Activated CD4-positive, alpha-beta T cell treated with anti-CD3 and anti-CD28 coated beads, Interleukin-2, amount 50 U/mL, for 48 hours (primary cell): ENCODE results near the gene TNFRSF4.

Source experiments
- DNase-seq, 2 experiments: peaks; one replicate each; pipeline ENCODE4 v3.0.0-alpha.2; 2020

The TNFRSF4 gene

DNA sequence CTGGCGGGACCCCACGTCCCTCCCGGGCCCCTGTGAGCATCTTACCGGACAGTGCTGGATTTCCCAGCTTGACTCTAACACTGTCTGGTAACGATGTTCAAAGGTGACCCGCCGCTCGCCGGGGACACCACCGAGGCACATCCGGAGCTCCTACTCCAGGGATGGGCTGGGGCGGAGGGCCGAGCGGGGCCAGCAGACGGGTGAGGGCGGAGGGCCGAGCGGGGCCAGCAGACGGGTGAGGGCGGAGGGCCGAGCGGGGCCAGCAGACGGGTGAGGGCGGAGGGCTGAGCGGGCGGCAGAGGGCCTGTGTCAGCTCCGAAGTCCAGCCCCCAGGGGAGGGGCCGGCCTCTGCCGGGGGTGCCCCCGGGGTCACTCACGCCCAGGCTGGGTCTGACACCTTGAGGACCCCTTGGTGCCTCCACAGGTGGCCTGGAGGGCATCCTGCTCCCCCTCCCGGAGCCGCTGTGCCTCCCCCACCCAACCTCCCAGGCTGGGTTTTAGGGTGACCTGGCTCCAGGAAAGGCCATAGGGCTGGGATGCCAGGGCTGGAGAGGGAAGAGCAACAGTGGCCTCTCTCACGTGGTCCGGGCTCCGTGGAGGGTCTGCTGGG lies 46.0 kb downstream of the TNFRSF4 start:
- DNase-seq, result no peak

DNA sequence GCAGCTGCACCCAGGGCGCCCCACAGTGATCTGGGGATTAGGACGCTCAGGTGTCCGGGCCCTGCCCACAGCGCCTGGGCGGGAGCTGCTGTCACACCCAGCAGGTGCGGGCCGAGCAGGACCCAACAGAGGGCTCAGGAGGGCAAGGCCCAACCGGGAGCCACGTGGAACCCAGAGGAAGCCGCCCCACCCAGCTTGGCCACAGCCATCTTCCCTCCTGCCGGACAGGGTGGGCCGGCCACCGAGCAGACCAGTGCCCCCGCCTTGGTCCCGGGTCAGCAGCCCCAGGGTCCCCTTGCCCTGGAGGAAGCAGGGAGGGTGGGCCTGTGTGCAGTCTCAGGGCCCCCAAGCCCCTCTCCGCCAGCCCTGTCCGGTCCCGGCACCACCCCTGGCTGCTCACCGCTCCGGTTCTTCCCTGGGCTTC lies 46.5 kb downstream of the TNFRSF4 start:
- no peak for DNase-seq

DNA sequence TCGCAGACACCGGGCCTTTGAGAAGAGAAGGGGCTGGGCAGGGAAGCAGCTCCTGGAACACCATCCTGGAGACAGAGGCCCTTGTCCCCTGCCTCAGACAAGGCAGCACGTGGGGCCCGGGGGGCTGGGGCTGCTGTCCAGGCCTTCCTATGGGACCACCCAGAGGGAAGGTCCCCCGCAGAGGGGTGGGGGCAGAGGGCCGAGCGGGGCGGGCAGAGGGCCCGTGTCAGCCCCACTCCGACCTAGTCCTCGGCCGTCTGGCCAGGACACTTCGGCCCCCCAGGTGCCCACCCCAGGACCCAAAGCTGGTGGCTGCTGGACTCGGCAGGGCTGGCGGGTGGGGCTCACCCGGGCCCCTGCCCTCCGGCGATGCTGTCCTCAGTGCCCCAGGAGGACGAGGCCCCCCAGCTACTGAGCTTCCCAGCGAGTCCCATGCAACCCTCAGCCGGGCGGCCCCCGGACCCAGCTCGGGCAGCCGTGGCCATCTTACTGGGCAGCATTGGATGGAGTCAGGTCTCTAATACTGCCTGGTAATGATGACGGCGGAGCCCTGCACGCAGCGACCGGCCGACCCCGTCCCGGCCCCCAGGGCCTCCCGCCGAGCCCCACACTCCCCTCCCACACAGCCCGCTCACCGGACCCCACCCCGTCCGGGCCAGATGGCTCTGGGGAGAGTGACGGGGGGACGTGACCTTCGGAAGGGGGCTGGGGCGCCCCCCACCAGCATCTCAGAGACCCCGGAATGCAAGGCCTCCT lies 47.1 kb downstream of the TNFRSF4 start:
- DNase-seq, result no peak

DNA sequence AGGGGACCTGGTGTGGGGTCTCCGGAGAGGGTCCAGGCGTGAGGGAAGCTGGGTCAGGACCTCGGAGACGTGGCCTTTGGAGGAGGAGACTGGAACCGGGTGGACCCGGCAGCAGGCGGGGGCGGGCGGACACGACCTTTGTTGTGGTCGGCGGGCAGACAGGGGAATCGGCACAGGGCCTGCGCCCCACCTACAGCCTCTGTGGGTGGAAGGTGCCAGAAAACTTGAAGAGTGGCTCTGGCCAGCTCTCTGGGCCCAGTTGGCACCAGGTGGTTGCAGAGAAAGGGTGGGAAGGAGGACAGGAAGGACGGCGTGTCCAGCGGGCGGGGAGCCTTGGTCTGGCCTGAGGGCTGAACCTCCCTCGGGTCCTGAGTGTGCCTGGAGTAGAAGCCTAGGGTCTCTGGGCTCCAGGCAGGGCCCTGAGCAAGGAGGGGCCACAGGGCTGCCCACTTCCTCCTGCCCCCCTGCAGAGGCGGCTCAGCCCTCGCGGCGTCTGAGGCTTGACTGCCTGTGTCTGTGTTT lies 48.0 kb downstream of the TNFRSF4 start:
- no peak for DNase-seq

DNA sequence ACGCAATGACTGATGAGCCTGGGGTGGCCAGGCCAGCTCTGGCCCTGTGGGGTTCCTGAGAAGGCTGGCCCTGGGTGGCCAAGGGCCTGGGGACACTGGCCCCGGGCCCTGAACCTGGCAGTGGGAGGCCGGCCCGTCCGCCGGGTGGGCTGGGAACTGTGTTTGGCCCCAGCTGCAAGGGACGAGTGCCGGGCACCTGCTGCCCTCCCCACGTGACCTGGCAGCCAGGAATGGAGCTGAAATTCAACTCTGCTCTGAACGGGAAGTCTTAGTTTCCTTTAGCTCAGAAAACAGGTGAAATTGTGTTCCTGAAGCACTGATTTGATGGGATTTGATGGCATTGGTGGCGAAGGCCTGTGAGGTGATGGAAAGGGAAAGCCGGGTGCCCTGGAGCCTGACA lies 48.5 kb downstream of the TNFRSF4 start:
- DNase-seq, result no peak

DNA sequence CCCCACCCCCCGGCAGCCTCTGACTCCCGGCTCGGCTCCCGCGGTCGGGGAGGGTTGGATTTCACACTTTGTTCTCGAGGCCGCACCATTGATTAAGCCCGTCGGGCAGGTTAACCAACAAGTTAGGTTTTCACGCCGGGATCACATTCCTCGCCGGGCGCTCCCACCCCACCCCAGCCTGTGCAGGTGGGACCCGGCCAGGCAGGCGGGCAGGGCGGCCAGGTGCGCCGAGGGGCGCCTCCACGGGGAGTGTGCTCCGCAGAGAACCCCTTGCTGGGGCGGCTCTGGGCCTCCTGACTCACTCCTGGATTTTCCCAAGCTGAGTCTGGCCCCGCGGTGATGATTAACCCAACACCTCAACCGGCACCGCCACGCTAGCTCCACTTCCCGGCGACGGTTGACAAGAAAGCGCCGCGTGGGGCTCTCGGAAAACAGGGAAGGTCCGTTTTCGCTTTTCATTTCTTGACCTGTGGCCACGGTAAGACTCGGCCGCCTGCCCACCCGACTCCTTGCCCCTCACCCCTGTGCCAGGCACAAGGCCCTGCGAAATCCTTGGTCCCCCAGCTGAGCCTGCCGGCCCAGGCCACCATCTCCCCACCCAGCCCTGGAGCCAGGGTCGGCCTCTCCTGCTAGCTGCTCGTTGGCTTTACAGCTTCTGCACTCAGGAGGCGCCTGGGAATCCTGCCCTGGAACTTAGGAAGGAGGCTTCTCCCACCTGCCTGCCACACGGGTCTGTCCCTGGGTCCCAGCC lies 49.1 kb downstream of the TNFRSF4 start:
- DNase-seq, result no peak

DNA sequence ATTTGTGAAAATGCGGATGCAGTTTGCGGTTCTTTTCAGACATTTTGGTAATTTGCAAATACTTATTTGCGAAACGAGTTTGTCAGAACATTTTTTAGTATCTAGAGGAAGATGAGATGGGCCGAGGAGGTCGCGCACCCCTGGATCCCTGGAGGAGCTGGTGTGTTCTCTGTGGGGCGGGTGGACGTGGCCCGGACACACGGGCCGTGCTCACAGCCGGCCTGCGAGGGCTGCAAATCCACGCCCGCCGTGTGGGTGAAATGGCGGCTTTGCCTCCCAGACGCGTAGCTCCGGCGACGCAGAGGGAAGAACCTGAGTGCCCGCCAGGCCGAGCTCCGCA lies 49.6 kb downstream of the TNFRSF4 start:
- no peak for DNase-seq

DNA sequence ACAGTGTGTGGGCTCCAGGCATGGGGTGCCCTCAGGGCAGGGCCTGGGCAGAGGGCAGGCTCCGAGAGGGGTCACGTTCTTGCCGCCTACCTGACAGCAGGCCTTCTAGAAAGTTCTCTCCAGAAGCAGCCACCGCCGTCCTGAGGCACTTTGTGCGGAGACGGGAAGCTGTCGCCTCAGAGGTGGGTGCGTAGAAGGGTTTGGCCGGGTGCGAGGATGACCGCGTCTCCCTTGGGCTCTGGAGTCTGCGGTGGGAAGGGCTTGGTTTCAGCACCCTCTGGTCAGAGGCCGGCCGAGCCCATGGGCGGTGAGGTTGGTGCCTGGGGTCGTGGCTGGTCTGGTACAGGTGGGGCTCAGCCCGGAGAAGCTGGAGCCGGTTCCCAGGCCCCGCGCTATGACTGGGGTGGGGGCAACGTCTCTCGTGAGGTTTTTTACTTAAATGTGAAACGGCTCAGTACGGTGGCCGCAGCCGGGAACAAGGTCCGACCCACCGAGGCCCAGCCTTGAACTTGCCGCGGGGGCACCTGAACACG lies 50.3 kb downstream of the TNFRSF4 start:
- DNase-seq, result no peak

DNA sequence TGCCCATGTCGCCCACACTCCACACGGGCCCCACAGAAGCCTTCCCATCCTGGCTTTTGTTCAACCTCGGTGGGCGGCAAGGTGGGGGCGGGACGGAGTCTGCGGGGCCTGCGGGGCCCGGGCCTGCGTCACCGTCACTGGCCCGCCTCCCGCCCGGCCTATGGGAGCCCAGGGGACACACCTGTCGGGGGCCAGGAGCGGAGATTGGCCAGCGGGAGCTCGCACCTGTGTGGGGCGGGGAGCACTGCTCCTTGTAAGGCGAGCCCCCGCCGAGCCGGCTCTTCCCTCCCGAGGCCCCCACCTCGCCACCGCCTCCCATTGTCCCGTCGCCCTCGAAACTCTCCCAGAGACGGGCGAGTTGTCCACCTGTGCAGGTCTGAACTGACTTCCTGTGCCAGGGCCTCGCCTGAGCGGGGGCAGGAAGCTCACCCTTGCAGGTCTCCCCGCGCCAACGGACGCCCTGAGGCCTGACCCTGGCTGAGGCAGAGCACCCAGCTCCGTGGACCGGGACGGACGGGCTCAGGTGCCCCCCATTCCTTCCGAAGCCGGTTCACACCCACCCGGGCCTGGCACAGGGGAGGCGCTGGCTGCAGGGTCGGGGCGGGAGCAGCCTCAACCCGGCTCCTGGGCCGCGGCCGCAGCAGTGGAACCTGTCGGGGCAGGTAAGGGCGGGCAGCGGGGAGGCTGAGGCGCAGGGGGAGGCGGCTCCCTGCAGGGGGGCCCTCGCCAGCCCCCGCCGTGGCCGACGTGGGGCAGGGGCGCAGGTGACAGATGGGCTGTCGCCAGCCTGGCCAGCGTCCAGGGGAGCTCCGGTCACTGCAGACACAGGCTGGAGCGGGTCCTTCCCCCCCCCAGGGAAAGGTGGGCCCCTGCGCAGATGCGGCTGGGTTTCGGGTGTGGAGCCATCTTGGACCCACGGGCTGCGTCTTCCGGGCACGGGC lies 51.1 kb downstream of the TNFRSF4 start:
- no peak for DNase-seq

DNA sequence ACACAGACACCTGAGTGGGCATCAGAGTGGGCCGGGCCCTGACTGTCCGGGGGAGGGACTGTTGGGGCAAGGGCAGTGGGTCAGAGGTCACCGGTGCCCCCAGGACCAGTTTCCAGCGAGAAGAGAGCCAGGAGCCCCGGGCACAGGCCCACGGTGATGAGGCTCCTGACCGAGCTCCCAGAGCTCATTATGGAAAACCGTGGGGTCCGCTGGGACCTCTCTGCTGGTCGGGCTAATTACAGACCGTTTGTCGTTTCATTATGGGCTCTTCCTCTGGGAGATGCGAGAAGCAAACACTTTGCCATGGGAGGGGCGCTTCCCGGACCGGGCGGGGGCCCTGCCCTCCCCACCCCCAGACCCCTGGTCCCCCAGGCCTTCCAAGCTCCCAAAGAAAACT lies 52.3 kb downstream of the TNFRSF4 start:
- DNase-seq, result no peak
